ENCODE results near the gene CCL20. TPM values are rescaled to one million over a fixed set of nuclear protein-coding genes. Genes with fewer than 3 reads are reported as not detected.

Gene CCL20
- total and polyA plus RNA-seq, 2 of the 8 experiments (the other 6 are each of a cell fraction or from before 2014, with no cell fraction given) = not detected

GRCh38 chr2:227827143-227827542, 13.5 kb downstream of the CCL20 start (continued):
- TF ChIP-seq CBX5 (IDR thresholded peaks at IDR 0.05; ENCODE audit: low read depth, low read length) (no peak), RAD21 (IDR thresholded peaks at IDR 0.05 in 1 of 2, conservative IDR thresholded peaks at IDR 0.05 in 1 of 2; ENCODE audit: low read depth in 2 of 2, low read length in 2 of 2) (no peak), KDM1A (IDR thresholded peaks at IDR 0.05; ENCODE audit: borderline replicate concordance, low read length) (no peak), EP300 (IDR thresholded peaks at IDR 0.05; ENCODE audit: borderline replicate concordance in 1 of 2, low read depth in 2 of 2, low read length in 2 of 2) (no peak), FOSL1 (IDR thresholded peaks at IDR 0.05; ENCODE audit: insufficient read depth, low read depth, low read length) (no peak), CREB1 (IDR thresholded peaks at IDR 0.05) (no peak)

Measured in H1 (cell line).